Endothelial cell (in vitro differentiated cells): ENCODE data around the gene TRPM1. TPM values are rescaled to one million over a fixed set of nuclear protein-coding genes. Genes with fewer than 3 reads are reported as not detected.

ENCODE experiments used
- DNase-seq: peaks from one replicate; pipeline ENCODE4 v3.0.0; 2021; ENCODE audit warnings: low spot score
- H3K27ac Mint-ChIP-seq: one replicate; pipeline ENCODE4 v1.8.0; 2021; ENCODE audit warnings: mixed read lengths, inconsistent platforms; ENCODE audit not compliant: unreplicated experiment
- H3K27me3 Mint-ChIP-seq: one replicate; pipeline ENCODE4 v1.8.0; 2021; ENCODE audit warnings: mild to moderate bottlenecking, moderate library complexity, mixed read lengths, inconsistent platforms; ENCODE audit not compliant: unreplicated experiment
- H3K36me3 Mint-ChIP-seq: one replicate; pipeline ENCODE4 v1.8.0; 2021; ENCODE audit warnings: mild to moderate bottlenecking, low read depth, mixed read lengths, inconsistent platforms; ENCODE audit not compliant: unreplicated experiment
- H3K4me1 Mint-ChIP-seq: one replicate; pipeline ENCODE4 v1.8.0; 2021; ENCODE audit warnings: mild to moderate bottlenecking, mixed read lengths, inconsistent platforms; ENCODE audit not compliant: unreplicated experiment
- H3K4me3 Mint-ChIP-seq: one replicate; pipeline ENCODE4 v1.8.0; 2021; ENCODE audit warnings: mild to moderate bottlenecking, mixed read lengths, inconsistent platforms; ENCODE audit not compliant: unreplicated experiment
- H3K9me3 Mint-ChIP-seq: one replicate; pipeline ENCODE4 v1.8.0; 2021; ENCODE audit warnings: mixed read lengths, inconsistent platforms; ENCODE audit not compliant: unreplicated experiment
- total RNA-seq: library from RNA; stranded (reverse); fragmentation: NEBNext Ultra II Directional; extraction: Animal tissue kit (Norgen Biotek cat#: 25700); gene quantifications from one replicate; pipeline ENCODE4 v1.2.1, GENCODE V29; 2021; ENCODE audit not compliant: unreplicated experiment
- TF ChIP-seq, protein P1 (sequence below): fragments of 200-600 bp; sonication (generic); IDR thresholded peaks from one replicate; pipeline ENCODE4 v1.5.0; 2021; ENCODE audit warnings: antibody characterized with exemption; ENCODE audit not compliant: unreplicated experiment

TRPM1 gene
- total RNA-seq, 1 donor from 2014 or later, result not detected

DNA sequence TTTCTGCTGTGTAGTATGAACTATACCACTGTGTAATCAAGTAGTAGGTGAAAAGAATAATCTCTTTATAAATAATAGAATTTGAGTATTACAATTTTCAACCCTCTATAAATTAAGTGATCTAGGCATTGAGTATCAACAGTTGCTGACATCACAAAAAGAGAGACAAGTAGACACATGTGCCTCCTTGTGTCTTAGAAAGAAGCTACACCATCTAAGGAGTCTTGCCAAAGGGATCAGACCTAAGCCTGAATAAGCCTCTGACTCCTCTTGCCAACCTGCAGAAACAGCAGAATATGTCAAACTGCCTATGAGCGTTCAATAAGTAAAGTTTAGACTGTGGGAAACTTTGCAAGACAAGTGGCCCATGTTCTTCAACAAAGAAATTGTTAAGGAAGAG lies 104.3 kb downstream of the TRPM1 start:
- no peak overlapping the region for H3K27ac Mint-ChIP-seq
- peaks cover 2% of the 10 kb centered on the region for H3K27me3 Mint-ChIP-seq
- TF ChIP-seq, protein P1, sequence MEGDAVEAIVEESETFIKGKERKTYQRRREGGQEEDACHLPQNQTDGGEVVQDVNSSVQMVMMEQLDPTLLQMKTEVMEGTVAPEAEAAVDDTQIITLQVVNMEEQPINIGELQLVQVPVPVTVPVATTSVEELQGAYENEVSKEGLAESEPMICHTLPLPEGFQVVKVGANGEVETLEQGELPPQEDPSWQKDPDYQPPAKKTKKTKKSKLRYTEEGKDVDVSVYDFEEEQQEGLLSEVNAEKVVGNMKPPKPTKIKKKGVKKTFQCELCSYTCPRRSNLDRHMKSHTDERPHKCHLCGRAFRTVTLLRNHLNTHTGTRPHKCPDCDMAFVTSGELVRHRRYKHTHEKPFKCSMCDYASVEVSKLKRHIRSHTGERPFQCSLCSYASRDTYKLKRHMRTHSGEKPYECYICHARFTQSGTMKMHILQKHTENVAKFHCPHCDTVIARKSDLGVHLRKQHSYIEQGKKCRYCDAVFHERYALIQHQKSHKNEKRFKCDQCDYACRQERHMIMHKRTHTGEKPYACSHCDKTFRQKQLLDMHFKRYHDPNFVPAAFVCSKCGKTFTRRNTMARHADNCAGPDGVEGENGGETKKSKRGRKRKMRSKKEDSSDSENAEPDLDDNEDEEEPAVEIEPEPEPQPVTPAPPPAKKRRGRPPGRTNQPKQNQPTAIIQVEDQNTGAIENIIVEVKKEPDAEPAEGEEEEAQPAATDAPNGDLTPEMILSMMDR, result no peak
- no peaks in the 10 kb centered on the region for H3K36me3 Mint-ChIP-seq
- H3K4me1 Mint-ChIP-seq, result peaks cover 2% of the 10 kb centered on the region
- no peak overlapping the region for H3K4me3 Mint-ChIP-seq
- DNase-seq, result no peak
- no peaks in the 10 kb centered on the region for H3K9me3 Mint-ChIP-seq

DNA sequence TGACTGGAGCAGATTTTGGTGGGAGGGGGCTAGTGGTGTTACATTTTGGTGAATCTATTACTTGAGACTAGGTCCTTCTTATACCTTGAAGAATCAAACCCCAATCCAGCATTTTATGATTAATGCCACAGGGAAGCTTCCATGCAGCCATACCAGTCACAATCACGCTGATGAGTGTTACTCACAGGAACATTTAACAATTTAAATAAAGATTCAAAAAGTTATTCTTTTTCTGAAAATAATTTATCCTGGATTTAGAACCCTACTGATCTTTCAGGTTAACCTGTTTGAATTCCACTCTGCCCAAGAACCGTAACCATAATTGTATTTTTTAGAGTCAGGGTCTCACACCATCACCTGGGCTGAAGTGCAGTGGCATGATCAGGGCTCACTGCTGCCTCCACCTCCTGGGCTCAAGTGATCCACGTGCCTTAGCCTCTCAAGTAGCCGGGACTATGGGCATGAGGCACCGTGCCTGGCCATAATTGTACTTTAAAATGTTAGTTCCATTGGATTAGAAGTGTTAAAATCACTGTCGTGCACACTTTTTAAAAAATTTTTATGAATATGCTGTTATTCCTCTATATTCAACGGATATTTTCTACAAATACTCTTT lies 109.2 kb downstream of the TRPM1 start:
- Mint-ChIP-seq H3K27me3 (peaks cover 2% of the 10 kb centered on the region), H3K27ac (peak overlapping the region; percentile 50), H3K4me3 (peak overlapping the region; percentile 92), H3K36me3 (no peaks in the 10 kb centered on the region), H3K9me3 (no peaks in the 10 kb centered on the region), H3K4me1 (peaks cover 19% of the 10 kb centered on the region)
- no peak for DNase-seq
- TF ChIP-seq, protein P1, result no peak

GRCh38 chr15:30991255-30992235 lies 110.0 kb downstream of the TRPM1 start, which contains the start of gene MTMR10:
Gene MTMR10, minus strand, starts transcription at chr15:30991628. Its CDS starts 122 bp downstream, at chr15:30991506.
- peak within 1 kb of the TSS; percentile 92 for H3K27ac Mint-ChIP-seq
- peak; percentile 78 for DNase-seq
- H3K4me1 Mint-ChIP-seq, result peaks cover 19% of the 10 kb centered on the region

GRCh38 chr15:30990446-30991254 lies 110.9 kb downstream of the TRPM1 start:
- peaks cover 19% of the 10 kb centered on the region for H3K4me1 Mint-ChIP-seq
- H3K4me3 Mint-ChIP-seq, result peak overlapping the region; percentile 95
- H3K9me3 Mint-ChIP-seq, result no peaks in the 10 kb centered on the region
- TF ChIP-seq, protein P1, result no peak
- H3K36me3 Mint-ChIP-seq, result peaks cover 3% of the 10 kb centered on the region
- H3K27ac Mint-ChIP-seq, result peak overlapping the region; percentile 92
- DNase-seq, result no peak
- H3K27me3 Mint-ChIP-seq, result peaks cover 2% of the 10 kb centered on the region

More at GRCh38 chr15:30991255-30992235, 110.0 kb downstream of the TRPM1 start, which contains the start of gene MTMR10:
- no peaks in the 10 kb centered on the region for H3K9me3 Mint-ChIP-seq
- TF ChIP-seq, protein P1, result no peak
- H3K36me3 Mint-ChIP-seq, result peaks cover 3% of the 10 kb centered on the region
- peak within 1 kb of the TSS; percentile 95 for H3K4me3 Mint-ChIP-seq
- peaks cover 2% of the 10 kb centered on the region for H3K27me3 Mint-ChIP-seq
